ENCODE data around the gene FILIP1L.

FILIP1L gene

DNA sequence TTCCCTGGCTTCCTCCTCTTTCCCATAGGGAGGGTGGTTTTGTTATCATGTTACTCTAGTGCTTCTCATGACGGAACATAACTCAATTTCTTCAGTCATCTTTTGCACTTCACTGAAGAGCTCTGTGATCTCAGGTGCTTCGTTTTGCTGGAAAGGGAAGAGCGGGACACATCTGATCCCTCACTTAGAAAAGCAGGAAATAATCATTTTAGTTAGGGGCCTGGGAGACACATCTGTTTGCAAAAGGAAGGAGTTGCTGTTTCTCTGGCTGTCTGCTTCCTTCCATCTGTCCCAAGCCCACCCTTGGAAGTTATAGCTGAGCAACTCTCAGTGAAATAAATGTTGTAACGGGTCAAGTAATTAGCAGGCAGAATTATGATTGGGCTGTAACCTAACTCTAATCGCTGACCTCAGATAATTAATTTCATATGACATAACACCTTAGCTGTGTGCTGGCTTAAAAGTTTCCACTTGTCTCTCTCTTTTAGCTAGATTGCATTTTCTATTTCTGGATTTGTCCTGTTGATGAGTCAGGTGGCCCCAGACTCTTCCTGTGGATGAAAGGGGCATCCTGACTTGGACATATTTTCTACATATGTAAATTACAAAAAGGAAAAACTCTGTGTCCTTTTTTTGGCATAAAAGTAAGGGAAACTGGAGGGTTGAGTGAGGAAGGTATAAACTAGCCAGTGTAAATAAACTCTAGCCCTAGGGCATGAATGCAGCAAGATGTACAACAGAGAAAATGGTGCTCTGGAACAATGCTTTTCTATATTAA lies 11.0 kb upstream of the FILIP1L start:
- DNase-seq (ENCODE audit: low read depth, low spot score), result no peak

DNA sequence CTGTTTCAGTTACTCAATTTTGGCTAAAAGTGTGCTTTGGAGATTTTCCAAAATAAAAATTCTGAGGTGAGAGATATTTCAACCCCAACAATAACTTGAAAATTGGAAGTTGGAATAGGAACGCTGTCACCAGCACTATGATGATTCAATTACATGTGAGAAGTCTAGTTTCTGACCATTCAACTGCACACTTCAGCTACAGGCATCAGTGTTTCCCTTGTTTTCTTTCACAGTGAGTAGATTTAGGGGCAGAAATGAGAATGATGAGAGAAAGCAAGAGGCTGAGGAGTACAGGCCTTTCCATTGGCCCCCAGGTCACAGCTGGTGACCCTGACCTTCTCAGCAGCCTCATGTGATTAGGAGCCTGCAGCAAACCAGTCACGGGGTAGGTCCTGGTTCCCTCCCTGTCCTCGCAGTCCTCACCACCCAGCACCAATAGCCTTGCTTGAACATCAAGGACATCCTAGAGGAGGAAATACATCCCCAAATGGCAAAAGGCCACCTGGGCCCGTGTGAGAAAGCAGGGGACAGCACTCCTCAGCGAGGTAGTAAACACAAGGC lies 10.0 kb upstream of the FILIP1L start:
- DNase-seq (ENCODE audit: low read depth, low spot score), result no peak

DNA sequence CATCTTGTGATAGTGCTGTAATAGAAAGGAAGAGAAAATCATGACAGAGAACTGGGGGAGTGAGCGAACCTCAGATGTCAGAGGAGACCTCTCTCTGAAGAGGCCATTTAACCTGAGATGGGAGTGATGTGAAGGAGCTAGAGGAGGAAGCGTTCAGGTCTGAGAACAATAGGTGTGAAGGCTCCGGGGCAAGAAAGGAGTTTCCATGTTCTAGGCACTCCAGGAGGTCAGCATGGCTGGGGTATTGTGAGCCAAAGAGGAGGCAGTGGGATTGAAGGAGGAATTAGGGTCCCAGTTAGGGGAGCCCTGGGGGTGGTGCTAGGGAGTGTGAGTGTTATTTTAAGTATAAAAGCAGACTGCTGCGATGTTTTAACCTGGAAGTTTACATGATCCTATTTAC lies 8.8 kb upstream of the FILIP1L start:
- DNase-seq (ENCODE audit: low read depth, low spot score), result peak; percentile 42

DNA sequence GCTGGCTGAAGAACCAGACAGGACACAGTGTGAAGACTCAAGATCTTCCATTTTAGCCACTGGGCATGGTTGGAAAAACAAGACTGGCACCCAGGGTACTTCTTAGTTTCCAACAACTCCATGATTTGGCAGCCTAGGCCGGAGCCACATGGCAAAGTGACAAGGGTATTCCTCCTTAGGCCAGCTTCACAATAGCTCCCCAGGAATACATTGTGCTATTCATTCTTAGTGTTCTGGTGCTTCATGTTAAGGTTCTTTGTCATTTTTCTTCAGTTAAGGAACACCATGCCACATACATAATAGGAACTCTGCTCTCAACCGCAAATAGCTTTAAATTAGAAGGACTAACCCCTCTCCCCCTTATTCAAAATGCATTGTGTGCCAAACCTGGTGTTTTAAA lies 8.0 kb upstream of the FILIP1L start:
- DNase-seq (ENCODE audit: low read depth, low spot score), result no peak

DNA sequence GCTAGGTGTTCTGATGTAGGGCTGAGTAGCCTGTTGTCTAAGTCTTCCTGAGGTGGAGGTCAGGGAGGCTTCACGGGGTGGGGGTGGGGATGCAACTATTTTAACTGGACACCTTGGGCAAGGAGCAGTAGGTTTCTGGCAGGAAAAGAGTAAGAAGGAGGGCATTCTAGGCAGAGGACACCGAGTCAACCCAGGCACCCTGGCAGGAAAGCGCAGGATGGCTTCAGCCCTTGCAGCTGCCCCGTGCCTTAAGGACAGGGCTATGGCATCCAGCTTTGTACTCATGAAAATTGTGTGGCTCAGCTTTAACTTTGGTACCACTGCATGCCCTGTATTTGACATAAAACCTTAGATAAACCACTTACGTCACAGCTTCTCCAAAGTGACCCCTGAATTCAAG lies 6.4 kb upstream of the FILIP1L start:
- no peak for DNase-seq (ENCODE audit: low read depth, low spot score)

GRCh38 chr3:100120012-100120411 lies 5.7 kb upstream of the FILIP1L start:
- no peak for DNase-seq (ENCODE audit: low read depth, low spot score)

DNA sequence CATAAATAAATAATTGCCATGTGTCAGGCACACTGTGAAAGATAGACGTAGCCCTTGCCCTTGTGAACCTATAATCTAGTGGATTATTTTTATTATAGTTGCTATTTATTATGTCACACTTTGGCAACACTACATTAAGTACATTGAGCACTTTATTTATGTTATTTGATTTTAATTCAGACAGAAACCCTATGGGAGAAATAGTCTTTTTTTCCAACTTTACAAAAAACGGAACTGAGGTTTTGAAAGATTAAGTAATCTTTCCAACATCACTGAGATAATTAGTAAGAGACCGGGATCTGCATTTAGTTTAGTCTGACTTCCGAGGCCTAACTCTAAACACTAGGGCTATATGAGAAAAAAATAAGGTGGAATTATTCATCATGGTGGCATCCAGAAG lies 2.8 kb upstream of the FILIP1L start:
- no peak for DNase-seq (ENCODE audit: low read depth, low spot score)

- no peak for DNase-seq (ENCODE audit: low read depth, low spot score)
These were observed 433 bp downstream of the FILIP1L start for GRCh38 chr3:100113723-100114412.

DNA sequence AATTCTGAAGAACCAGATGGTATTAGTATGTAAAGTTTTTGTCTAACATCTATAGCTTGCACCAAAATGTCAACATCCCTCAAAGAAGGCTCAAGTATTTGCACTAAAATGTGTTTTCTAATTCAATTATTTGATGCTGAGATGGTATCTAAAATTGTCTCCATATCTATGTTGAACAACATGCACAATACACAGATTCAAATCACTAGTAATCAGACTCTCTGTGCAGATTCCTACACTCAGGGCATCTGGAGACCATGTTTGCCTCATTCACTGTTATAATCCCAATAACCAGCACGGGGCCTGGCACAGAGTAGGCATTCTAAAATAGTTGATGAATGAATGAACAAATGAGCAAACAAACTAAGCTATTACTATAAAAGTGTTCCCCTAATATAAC lies 2.6 kb downstream of the FILIP1L start:
- DNase-seq (ENCODE audit: low read depth, low spot score), result no peak

GRCh38 chr3:100110162-100110561 lies 4.1 kb downstream of the FILIP1L start:
- no peak for DNase-seq (ENCODE audit: low read depth, low spot score)

GRCh38 chr3:100108464-100109079 lies 5.7 kb downstream of the FILIP1L start:
- no peak for DNase-seq (ENCODE audit: low read depth, low spot score)

DNA sequence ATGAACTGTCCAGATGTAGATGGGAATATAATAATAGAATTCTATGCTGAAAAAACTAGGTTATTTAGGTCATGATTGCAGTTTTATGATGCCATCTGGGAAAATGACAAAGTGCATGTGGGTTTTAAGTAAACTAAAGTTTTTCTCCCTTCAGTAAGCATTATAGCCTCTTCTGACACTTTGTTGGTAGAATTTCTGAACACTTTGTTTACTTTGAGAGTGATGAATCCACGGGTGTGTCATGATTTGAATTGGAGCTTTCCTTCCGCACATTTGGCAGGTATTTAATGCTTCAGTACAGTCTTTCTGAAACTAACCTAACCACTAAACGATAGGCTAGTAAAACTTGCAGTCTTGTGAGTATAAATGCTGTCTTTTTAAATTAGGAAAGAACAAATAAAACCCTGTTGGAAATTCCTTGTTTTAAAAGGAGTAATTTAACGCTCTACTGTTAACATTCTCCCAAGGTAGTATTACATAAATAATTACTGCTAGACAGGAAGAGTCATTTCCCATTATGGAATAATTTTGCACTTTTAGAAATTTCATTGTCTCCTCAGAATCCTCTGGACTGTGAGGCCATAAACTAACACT lies 7.0 kb downstream of the FILIP1L start:
- no peak for DNase-seq (ENCODE audit: low read depth, low spot score)

- no peak for DNase-seq (ENCODE audit: low read depth, low spot score)
These were observed 7.7 kb downstream of the FILIP1L start for GRCh38 chr3:100106531-100107141.

- no peak for DNase-seq (ENCODE audit: low read depth, low spot score)
These were observed 8.2 kb downstream of the FILIP1L start for GRCh38 chr3:100106094-100106493.

DNA sequence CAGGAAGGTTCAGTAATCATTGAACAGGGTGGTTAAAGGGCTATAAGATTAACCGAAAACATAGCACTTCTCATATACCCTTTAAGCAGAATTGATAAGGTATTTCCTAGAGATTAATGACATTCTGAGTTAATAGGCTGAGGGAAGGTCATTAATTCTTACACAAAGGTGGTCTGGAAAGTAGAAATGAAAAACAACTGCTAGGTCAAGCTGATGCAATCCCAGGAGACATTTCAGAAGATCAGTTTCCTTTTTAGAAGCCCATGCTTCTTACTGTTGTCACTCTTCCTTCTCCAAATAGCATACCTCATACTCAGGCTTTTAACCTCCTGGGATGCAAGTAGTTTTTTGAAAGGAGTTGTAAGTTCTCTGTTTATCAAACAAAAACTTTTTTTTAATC lies 8.8 kb downstream of the FILIP1L start:
- DNase-seq (ENCODE audit: low read depth, low spot score), result no peak

DNA sequence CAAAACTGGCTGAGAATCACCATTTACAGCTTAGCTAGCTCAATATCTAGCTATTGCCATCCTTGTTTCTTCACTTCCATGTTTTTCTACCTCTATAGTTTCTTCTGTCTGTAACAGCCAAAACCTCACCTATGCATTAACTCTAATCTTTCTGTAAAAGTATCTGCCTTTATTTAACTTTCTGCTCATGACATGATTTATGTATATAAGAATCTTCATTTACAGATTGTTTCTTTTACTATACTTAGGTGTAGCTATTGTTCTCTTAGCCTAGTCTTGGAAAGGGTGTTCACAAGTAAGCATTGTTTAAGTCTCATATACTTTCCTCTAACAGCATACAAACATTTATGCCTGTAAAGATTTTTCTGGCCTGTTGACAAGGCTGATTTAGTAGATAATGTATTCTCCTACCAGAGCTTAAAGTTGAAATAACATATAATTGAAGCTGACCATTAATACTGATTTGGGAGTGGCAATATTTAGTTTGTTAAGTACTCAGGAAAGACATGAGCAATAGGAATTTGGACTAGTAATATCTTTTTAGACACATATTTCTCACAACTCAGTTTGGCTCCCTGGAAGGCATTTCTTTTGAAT lies 9.4 kb downstream of the FILIP1L start:
- no peak for DNase-seq (ENCODE audit: low read depth, low spot score)

- no peak for DNase-seq (ENCODE audit: low read depth, low spot score)
These were observed 9.9 kb downstream of the FILIP1L start for GRCh38 chr3:100104442-100104798.

DNA sequence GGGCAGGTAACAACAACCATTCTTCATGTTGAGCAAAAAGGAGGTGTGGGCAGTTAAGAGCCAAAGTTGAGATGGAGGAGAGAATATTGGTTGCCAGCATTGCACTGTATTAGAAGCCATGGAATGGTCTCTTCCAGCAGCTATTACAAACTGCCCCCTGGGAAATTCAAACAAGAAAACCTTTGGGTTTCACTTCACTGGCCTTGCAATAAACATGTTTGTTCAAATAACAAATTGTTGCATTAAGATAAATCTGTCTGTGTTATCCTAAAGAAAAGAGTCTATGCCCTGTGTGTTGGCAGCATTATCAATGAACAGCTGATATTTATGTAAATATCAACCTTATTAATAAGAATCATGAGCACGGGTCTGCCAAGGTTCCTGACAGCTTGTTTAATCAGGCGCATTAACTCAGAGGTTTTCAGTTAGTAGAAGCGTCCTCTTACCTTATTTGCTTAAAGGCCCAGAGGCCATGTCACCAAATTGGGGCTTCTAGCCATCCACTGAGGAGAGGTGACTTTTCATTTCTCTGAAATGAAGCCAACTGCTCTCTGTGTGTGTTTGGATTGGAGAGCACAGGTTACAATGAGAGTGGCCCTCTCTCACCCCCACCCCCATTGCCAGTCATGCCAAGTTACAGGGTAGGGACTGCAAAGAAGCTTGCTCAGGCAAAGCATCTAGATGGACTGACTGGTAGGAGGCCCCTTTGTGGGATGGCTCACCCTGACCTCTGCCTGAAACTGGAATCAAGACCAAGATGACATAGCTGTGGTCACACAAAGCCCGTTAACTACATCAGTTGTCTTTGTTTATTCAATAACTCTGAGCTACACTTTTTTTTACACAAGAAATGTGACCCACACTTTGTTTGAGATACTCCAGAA lies 10.5 kb downstream of the FILIP1L start:
- no peak for DNase-seq (ENCODE audit: low read depth, low spot score)

DNA sequence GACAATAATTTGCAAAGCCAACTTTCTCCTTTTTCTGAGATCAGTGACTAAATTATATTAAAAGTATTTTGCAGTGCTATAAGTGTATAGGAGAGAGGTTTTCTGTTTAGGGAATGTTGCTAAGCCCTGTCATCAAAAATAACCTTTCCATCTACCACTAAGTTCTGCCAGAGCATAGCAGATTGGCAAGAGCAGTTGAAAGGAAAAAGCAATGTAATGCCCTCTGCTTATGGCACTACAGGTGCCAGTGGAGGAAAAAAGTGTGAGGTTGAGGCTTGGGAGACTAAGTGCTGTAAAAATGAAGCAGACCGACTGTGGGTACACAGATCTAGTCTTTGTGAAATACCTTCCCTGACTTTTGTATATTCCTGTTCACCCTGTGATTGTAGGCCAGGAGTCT lies 11.5 kb downstream of the FILIP1L start:
- no peak for DNase-seq (ENCODE audit: low read depth, low spot score)

GRCh38 chr3:100100425-100100824 lies 13.9 kb downstream of the FILIP1L start:
- no peak for DNase-seq (ENCODE audit: low read depth, low spot score)
